Posterior cingulate gyrus (tissue), 11 donors: ENCODE results near the gene RALGDS.

ENCODE experiments used
- DNase-seq, 10 donors: peaks; one replicate each; pipeline versions ENCODE4 v3.0.0 to v3.0.0-alpha.2; 2020 to 2021; ENCODE audit warnings: mixed read lengths in 3 of 10
- intact Hi-C: fragments of 100-400 bp; cut with DNase I; formaldehyde crosslinking; loops from one replicate; pipeline ENCODE4 v1.15.1; 2023

Gene RALGDS

GRCh38 chr9:133122935-133123611 lies 2.0 kb upstream of the RALGDS start:
- intact Hi-C loops, result no loop called here
- DNase-seq, result no peak

GRCh38 chr9:133122605-133122934 lies 1.5 kb upstream of the RALGDS start:
- DNase-seq, result no peak
- intact Hi-C loops, result no loop called here

- peak in 2 of 10 donors; percentile 75 to 88 for DNase-seq
- intact Hi-C loops, result loop anchor here (2.0 kb wide), 1 partner anchor 27 kb away; no protein-coding TSS in a partner anchor
These were observed 993 bp upstream of the RALGDS start for GRCh38 chr9:133121915-133122550.

GRCh38 chr9:133120501-133121197 lies 391 bp downstream of the RALGDS start:
- peak in 1 of 10 donors; percentile 72 for DNase-seq
- intact Hi-C loops, result loop anchor here (2.0 kb wide), 1 partner anchor 28 kb away; no protein-coding TSS in a partner anchor

GRCh38 chr9:133119846-133120500 lies 1.1 kb downstream of the RALGDS start:
- DNase-seq, result peak in 3 of 10 donors; percentile 73 to 90 (median 89)

GRCh38 chr9:133119103-133119845 lies 1.8 kb downstream of the RALGDS start:
- intact Hi-C loops, result no loop called here
- DNase-seq, result peak in 7 of 10 donors; percentile 75 to 96 (median 84)

More at GRCh38 chr9:133119846-133120500, 1.1 kb downstream of the RALGDS start:
- intact Hi-C loops, result loop anchor here (2.0 kb wide), 1 partner anchor 29 kb away; no protein-coding TSS in a partner anchor

- peak in 2 of 10 donors; percentile 42 to 53 for DNase-seq
- intact Hi-C loops, result no loop called here
These were observed 2.5 kb downstream of the RALGDS start for GRCh38 chr9:133118568-133118967.

- intact Hi-C loops, result no loop called here
- DNase-seq, result peak in 1 of 10 donors; percentile 13
These were observed 2.9 kb downstream of the RALGDS start for GRCh38 chr9:133118179-133118520.

- peak; percentile 82 to 98 (median 90) for DNase-seq
- intact Hi-C loops, result no loop called here
These were observed 3.5 kb downstream of the RALGDS start for GRCh38 chr9:133117271-133118178.

- intact Hi-C loops, result no loop called here
- DNase-seq, result peak in 5 of 10 donors; percentile 7 to 82 (median 62)
These were observed 4.5 kb downstream of the RALGDS start for GRCh38 chr9:133116346-133117231.

GRCh38 chr9:133115604-133116345 lies 5.3 kb downstream of the RALGDS start:
- intact Hi-C loops, result no loop called here
- peak in 6 of 10 donors; percentile 10 to 92 (median 76) for DNase-seq

GRCh38 chr9:133114886-133115603 lies 6.0 kb downstream of the RALGDS start:
- intact Hi-C loops, result no loop called here
- DNase-seq, result peak in 4 of 10 donors; percentile 19 to 83 (median 67)

GRCh38 chr9:133113949-133114885 lies 6.8 kb downstream of the RALGDS start:
- peak in 6 of 10 donors; percentile 56 to 95 (median 76) for DNase-seq
- intact Hi-C loops, result no loop called here

GRCh38 chr9:133113163-133113948 lies 7.7 kb downstream of the RALGDS start:
- intact Hi-C loops, result no loop called here
- DNase-seq, result peak in 6 of 10 donors; percentile 22 to 90 (median 73)

- peak in 5 of 10 donors; percentile 7 to 84 (median 61) for DNase-seq
- intact Hi-C loops, result no loop called here
These were observed 8.4 kb downstream of the RALGDS start for GRCh38 chr9:133112663-133113026.
